OCI-LY1 (cell line): ENCODE results near the gene SLC31A1.

Experiments
- H2AFZ ChIP-seq: fragments of 200-600 bp; sonication (generic), shearing (Covaris generic); 2 replicates; pipeline ENCODE4 v1.6.0; 2014; ENCODE audit warnings: antibody characterized with exemption, mild to moderate bottlenecking, low read length
- H3F3A ChIP-seq: fragments of 200-600 bp; sonication (generic), shearing (Covaris generic); 2 replicates; pipeline ENCODE4 v1.6.0; 2014; ENCODE audit warnings: mild to moderate bottlenecking, antibody characterized with exemption, low read length, moderate library complexity; ENCODE audit not compliant: insufficient read depth
- H3K27ac ChIP-seq: fragments of 200-600 bp; sonication (generic); 2 replicates; pipeline ENCODE4 v1.5.1; 2014; ENCODE audit warnings: low read length, mixed run types, mild to moderate bottlenecking, low read depth; ENCODE audit not compliant: poor library complexity, severe bottlenecking
- H3K27me3 ChIP-seq: fragments of 200-600 bp; sonication (generic); 2 replicates; pipeline ENCODE4 v1.6.0; 2014; ENCODE audit warnings: antibody characterized with exemption, mild to moderate bottlenecking, low read length, moderate library complexity; ENCODE audit not compliant: insufficient read depth
- H3K36me3 ChIP-seq: fragments of 200-600 bp; sonication (generic); 2 replicates; pipeline ENCODE4 v1.6.1; 2014; ENCODE audit warnings: mild to moderate bottlenecking, antibody characterized with exemption, low read length, moderate library complexity, mixed read lengths; ENCODE audit not compliant: insufficient read depth
- H3K4me1 ChIP-seq: fragments of 200-600 bp; sonication (generic); 2 replicates; pipeline ENCODE4 v1.5.1; 2014; ENCODE audit warnings: mild to moderate bottlenecking, low read length, moderate library complexity; ENCODE audit not compliant: insufficient read depth, severe bottlenecking
- H3K4me2 ChIP-seq: fragments of 200-600 bp; sonication (generic), shearing (Covaris generic); 2 replicates; pipeline ENCODE4 v1.6.1; 2014; ENCODE audit warnings: low read length
- H3K4me3 ChIP-seq: fragments of 200-600 bp; sonication (generic); 2 replicates; pipeline ENCODE4 v1.5.1; 2014; ENCODE audit warnings: low read length, low read depth, mild to moderate bottlenecking, mixed read lengths; ENCODE audit not compliant: poor library complexity, severe bottlenecking
- H3K79me2 ChIP-seq: fragments of 200-600 bp; shearing (Covaris generic); 2 replicates; pipeline ENCODE4 v1.6.1; 2016; ENCODE audit warnings: mixed run types, low read length, mixed read lengths; ENCODE audit not compliant: insufficient read depth
- H3K9ac ChIP-seq: fragments of 200-600 bp; sonication (generic), shearing (Covaris generic); 2 replicates; pipeline ENCODE4 v1.6.1; 2014; ENCODE audit warnings: mild to moderate bottlenecking, low read length, mixed read lengths
- H3K9me2 ChIP-seq: fragments of 200-600 bp; sonication (generic), shearing (Covaris generic); 2 replicates; pipeline ENCODE4 v1.6.1; 2014; ENCODE audit warnings: low read depth, mild to moderate bottlenecking, low read length, mixed read lengths
- H3K9me3 ChIP-seq: fragments of 200-600 bp; shearing (Covaris generic); 2 replicates; pipeline ENCODE4 v1.6.1; 2014; ENCODE audit warnings: low read length, mixed read lengths
- H4K20me1 ChIP-seq: fragments of 200-600 bp; sonication (generic), shearing (Covaris generic); 2 replicates; pipeline ENCODE4 v1.6.0; 2016; ENCODE audit warnings: mild to moderate bottlenecking, low read length; ENCODE audit not compliant: insufficient read depth
- CTCF ChIP-seq: fragments of 200-600 bp; sonication (generic), shearing (Covaris generic); IDR thresholded peaks from 2 replicates; pipeline ENCODE4 v1.5.1; 2017; ENCODE audit warnings: mild to moderate bottlenecking, antibody characterized with exemption, low read length, moderate library complexity, mixed read lengths
- EZH2 ChIP-seq: fragments of 200-600 bp; sonication (generic), shearing (Covaris generic); IDR thresholded peaks from 2 replicates; pipeline ENCODE4 v1.8.0; 2017; ENCODE audit warnings: borderline replicate concordance, mixed run types, mild to moderate bottlenecking, antibody characterized with exemption, low read length, moderate library complexity, mixed read lengths

SLC31A1 gene

GRCh38 chr9:113221800-113222481 lies 597 bp downstream of the SLC31A1 start:
- Histone ChIP-seq H3K27ac (no peak overlapping the region), H3K9me3 (no peaks in the 10 kb centered on the region), H3K9ac (peak overlapping the region; percentile 86), H2AFZ (no peak overlapping the region; the same call in 1 of the 2 replicates), H3K27me3 (no peaks in the 10 kb centered on the region), H3K4me2 (peak overlapping the region; percentile 97), H3K9me2 (no peaks in the 10 kb centered on the region), H4K20me1 (no peaks in the 10 kb centered on the region), H3K4me1 (peaks cover 44% of the 10 kb centered on the region), H3K4me3 (peak overlapping the region; percentile 88), H3K79me2 (peaks cover 39% of the 10 kb centered on the region), H3F3A (peaks cover 8% of the 10 kb centered on the region), H3K36me3 (peaks cover 10% of the 10 kb centered on the region; the same call in 1 of the 2 replicates)
- TF ChIP-seq EZH2 (no peak), CTCF (no peak)

GRCh38 chr9:113222482-113222841 lies 1.1 kb downstream of the SLC31A1 start:
- Histone ChIP-seq H3K36me3 (peaks cover 8% of the 10 kb centered on the region; the same call in 1 of the 2 replicates), H3K4me2 (peak overlapping the region; percentile 97), H3K4me1 (peaks cover 44% of the 10 kb centered on the region), H3K9me3 (no peaks in the 10 kb centered on the region), H4K20me1 (no peaks in the 10 kb centered on the region), H3K79me2 (peaks cover 36% of the 10 kb centered on the region), H2AFZ (no peak overlapping the region; the same call in 1 of the 2 replicates), H3K9me2 (no peaks in the 10 kb centered on the region), H3K27ac (no peak overlapping the region), H3K9ac (peak overlapping the region; percentile 86), H3K27me3 (no peaks in the 10 kb centered on the region), H3K4me3 (peak overlapping the region; percentile 88), H3F3A (peaks cover 8% of the 10 kb centered on the region)
- TF ChIP-seq CTCF: no peak
- TF ChIP-seq EZH2: no peak

GRCh38 chr9:113223963-113224362 lies 2.6 kb downstream of the SLC31A1 start:
- TF ChIP-seq EZH2 (no peak), CTCF (no peak)
- Histone ChIP-seq H3K4me2 (no peak overlapping the region), H3K9ac (no peak overlapping the region), H3K9me2 (no peaks in the 10 kb centered on the region), H3K9me3 (no peaks in the 10 kb centered on the region), H3K27me3 (no peaks in the 10 kb centered on the region), H2AFZ (no peak overlapping the region), H3K27ac (no peak overlapping the region), H3K4me1 (peaks cover 38% of the 10 kb centered on the region), H4K20me1 (no peaks in the 10 kb centered on the region), H3K36me3 (peaks cover 4% of the 10 kb centered on the region; the same call in 1 of the 2 replicates), H3K79me2 (peaks cover 21% of the 10 kb centered on the region), H3K4me3 (no peak overlapping the region), H3F3A (peaks cover 8% of the 10 kb centered on the region)
